T-helper 9 cell (primary cell): ENCODE measurements around the gene UBE2E3.
"Not testable (repeated sequence)": the region's sequence is repeated elsewhere in the genome, so short reads cannot be mapped to it uniquely, and the experiment has no call there.

Experiments used
- DNase-seq: peaks from one replicate; pipeline ENCODE4 v3.0.0-alpha.2; 2020

Gene UBE2E3

DNA sequence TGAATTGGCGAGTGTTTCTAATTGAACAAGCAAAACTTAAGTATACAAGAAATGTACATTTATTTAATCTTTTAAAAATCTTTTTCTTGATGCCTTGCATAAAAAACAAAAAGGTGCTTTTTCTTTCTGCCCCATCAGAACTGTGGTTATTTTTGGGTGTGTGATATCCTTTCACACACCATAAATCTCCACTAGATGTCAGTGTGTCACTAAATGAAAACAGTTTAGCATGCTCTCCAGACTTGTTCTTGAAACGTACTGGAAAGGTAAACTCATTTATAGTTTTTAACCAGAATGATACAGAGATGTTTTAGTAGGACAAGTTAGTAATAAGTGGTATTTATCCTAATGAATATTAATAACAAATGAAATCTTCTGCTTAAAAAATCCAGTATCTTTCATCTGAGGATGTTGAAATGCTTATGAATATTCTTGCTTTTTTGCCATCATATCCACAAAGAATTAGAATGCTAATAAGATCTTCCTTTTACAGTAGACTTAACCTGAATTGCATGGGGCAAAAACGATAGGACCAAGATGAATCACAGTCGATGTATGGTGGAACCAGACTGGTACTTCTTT is 96.8 kb downstream of the UBE2E3 start:
- DNase-seq = no peak

DNA sequence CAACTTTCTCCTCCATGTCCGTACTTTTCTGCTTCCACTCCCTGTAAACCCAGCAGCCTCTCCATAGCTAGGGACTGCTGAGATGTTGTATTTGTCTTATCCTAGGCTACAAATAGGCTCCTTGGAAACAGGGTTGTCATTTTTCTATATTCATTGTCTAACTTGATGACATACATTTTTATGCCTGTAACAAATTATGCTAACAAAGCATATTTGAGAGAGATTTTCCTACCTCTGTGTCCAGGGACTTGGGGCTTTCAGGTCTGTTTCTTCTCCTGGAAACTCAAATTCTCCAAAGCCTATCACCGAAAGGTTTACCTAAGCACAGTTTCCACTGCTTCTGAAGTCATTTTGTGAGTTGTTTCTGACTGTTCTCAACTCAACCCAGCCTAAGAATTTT is 102.7 kb downstream of the UBE2E3 start:
- no peak for DNase-seq

- no peak for DNase-seq
Measured at GRCh38 chr2:181085734-181086133, 105.3 kb downstream of the UBE2E3 start.

GRCh38 chr2:181091920-181092319 is 111.5 kb downstream of the UBE2E3 start:
- not testable (repeated sequence) for DNase-seq

DNA sequence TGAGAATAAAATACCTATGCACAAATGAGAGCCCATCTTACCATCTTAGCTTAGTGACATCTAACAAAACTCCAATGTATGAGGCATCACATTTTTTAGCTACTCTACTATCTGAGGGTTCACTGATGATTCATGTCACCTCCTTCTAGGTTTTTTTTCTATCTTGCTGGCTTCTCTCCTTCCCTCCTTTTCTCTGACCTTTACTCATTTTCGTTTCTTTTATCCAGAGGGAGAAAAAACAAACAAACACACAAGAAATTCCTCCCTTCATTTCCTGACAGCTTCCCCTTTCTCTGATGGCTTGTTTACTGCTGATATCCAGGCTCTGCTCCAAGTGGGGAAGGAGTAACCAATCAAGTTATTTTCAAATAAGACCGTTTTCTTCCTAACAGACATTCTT is 115.1 kb downstream of the UBE2E3 start:
- DNase-seq = no peak

DNA sequence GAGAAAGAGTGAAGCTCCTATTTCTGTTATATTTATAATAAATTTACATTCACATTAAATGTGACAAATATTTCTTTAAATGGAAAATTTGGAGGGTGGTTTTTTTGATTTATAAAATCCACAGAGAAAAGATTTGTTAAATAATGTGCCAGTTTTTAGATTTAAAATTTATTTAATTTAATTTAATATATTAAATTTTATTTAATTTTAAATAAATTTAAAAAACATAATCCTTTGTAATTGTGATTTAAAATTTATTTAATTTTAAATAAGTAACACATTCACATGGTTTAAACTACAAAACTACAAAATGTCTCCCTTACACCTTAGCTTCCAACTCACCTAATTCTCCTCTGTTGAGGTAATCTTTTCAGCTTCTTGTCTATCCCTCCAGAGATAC is 123.3 kb downstream of the UBE2E3 start:
- no peak for DNase-seq

GRCh38 chr2:181104512-181105115 is 124.2 kb downstream of the UBE2E3 start:
- no peak for DNase-seq

GRCh38 chr2:181105562-181105961 is 125.2 kb downstream of the UBE2E3 start:
- no peak for DNase-seq

GRCh38 chr2:181106229-181106628 is 125.8 kb downstream of the UBE2E3 start:
- no peak for DNase-seq

- no peak for DNase-seq
Measured at GRCh38 chr2:181106789-181107627, 126.6 kb downstream of the UBE2E3 start.

DNA sequence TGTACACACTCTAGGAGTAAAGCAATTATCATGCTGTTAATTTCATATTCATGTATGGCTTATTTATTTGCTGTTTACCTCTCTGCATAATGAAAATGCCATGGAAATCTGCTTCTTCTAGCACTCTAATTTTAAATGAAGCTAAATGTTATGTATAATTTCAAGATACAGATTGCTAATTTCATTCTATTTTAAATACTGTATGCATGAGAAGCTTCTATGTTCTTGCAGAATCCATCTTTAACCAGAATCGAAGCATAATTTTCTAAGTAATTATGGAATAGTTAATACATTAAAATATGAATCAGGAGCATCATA is 127.2 kb downstream of the UBE2E3 start:
- DNase-seq = no peak

DNA sequence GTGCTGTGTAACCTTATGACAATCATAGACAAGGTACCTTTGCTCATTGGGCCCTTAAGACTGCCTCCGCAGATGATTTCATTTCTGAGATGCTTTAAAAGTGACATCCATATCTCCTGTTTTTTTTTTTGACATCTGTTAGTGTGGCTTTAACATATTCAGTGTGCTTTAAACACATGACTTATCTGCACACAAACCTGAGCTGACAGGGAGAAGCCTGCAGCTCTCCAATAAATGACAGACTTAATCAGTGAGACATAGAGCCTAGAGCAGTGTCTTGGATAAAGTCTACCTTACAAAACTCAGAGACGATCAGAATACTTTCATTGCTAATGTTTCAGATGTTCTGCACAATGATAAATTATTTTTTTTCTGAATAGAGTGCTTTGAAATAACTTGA is 130.7 kb downstream of the UBE2E3 start:
- DNase-seq = no peak

DNA sequence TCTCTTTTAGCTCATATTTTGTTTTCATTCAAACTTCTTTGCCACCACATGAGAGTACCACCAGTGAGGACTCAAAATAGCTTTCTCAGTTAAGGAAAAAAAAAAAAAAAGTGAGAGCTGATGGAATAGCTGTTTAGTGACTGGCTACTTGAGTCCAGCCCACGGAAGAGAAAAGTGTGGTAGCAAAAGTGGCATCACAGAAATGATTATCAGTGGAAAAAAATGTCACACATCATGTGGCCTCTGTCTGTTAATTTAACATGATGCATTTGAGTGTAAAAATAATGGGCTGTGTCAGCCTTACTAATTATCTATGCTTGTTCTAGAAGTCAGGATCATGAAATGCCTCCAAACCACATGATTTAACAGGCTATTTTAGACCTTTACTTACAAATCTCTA is 132.5 kb downstream of the UBE2E3 start:
- DNase-seq = no peak
